AG08396 (cell line): ENCODE results near the gene CALCOCO2.
A peak's percentile ranks its signal among the peaks of the same experiment; 100 is the strongest.
"Not testable (repeated sequence)": the region's sequence is repeated elsewhere in the genome, so short reads cannot be mapped to it uniquely, and the experiment has no call there.

Source experiments
- DNase-seq: peaks from one replicate; pipeline ENCODE4 v3.0.0; 2012; ENCODE audit warnings: low spot score, mixed read lengths

The CALCOCO2 gene

DNA sequence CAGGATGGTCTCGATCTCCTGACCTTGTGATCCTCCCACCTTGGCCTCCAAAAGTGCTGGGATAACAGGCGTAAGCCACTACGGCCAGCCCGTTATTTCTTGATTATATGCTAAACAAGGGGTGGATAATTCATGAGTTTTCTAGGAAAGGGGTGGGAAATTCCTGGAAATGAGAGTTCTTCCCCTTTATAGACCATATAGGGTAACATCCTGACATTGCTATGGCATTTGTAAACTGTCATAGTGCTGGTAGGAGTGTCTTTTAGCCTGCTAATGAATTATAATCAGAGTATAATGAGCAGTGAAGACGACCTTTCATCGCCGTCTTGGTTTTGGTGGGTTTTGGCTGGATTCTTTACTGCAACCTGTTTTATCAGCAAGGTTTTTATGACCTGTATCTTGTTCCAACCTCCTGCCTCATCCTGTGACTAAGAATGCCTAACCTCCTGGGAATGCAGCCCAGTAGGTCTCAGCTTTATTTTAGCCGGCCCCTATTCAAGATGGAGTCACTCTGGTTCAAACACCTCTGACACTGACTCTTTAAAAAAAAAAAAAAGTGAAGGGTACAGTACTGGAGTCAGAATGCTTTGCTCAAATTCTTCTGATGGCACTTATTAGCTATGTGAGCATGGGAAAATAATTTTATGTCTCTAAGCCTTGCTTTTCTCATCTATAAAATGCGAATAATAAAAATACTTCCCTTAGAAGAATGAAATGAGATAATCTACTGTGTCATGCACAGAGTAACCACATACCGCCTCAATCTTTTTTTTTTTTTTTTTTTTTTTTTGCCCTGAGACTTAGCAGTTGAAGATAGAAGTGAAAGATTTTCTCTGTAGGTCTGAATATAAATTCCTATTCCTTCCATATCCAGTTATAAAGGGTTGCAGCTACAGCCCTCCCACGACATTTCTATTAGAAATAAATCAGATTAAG, 5.1 kb upstream of the CALCOCO2 start:
- no peak for DNase-seq

DNA sequence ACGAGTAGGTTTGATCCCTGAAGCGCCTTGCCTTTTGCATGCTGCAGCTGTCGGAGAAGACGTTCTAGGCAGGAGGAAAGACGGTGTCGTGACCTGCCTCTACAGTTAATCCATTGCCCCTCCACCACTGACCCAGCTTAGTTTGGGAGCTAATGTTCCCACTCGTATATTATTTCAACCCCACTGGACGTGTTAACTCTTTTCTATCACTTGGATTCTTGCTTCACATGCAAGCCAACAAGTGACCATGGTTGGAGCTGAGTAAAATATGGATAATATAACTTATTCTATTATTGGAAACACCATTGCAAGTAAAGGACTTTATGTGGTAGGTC, 681 bp downstream of the CALCOCO2 start:
- DNase-seq, result no peak

DNA sequence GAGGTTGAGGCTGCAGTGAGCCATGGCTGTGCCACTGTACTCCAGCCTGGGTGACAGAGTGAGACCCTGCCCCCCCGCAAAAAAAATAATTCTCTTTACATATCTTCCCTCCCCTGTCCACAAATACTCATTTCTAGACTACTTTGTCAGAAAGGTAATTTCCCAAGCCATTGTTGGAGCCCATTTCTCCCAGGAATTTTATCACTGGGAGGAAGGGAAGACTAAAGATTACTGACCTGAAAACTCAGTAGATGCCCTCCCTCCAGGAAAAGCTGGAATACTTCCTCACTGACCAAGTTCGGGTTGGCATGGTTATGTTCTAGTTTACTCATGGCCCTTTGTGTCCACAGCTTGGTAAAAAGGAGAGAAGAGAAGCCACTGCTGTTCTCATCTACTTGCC, 4.1 kb downstream of the CALCOCO2 start:
- DNase-seq, result no peak

DNA sequence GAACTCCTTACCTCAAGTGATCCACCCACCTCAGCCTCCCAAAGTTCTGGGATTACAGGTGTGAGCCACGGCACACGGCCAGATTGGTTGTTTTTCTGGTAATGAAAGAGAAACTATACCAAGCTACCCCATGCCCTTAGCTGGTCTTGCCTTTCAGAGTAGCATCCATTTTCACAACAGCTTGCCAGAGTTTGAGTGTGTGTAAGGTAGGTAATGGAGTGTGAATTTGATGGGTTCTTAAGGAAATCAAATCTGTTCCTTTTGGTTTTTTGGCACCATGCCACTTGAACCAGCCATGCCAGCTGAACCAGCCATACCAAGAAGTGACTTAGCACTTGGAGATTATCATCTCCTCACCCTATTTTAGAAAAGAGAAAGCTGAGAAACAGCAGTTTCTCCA, 5.1 kb downstream of the CALCOCO2 start:
- DNase-seq, result no peak

DNA sequence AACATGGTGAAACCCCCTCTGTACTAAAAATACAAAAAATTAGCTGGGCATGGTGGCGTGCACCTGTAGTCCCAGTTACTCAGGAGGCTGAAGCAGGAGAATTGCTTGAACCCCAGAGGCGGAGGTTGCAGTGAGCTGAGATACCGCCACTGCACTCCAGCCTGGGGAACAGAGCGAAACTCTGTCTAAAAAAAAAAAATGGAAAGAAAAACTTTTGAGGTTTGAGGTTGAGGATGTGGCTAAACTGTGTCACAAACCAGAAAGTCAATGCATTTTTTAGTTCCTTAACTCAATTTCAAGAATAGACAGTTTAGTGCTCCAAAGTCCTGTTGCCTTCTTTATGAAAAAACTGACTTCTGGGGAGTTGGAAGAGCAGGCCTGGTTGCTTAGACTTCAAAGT, 6.6 kb downstream of the CALCOCO2 start:
- not testable (repeated sequence) for DNase-seq

DNA sequence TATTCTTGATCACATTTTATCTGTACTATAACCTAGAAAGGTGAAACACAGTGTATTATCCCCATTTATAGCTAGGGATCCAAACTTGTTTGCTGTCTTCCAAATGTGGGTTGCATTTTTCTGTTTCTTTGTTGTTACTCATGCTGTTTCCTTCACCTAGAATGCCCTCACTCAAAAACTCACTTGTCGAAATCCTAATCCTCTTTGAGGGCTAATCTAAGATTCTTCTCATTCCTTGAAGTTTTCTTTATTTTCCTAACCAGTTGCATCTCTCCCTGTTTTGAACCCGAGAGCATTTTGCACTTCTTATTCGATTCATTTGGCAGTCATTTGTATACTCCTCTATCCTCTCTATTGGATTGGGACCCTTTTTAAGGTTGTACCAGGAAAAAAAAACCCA, 9.6 kb downstream of the CALCOCO2 start:
- DNase-seq, result no peak

DNA sequence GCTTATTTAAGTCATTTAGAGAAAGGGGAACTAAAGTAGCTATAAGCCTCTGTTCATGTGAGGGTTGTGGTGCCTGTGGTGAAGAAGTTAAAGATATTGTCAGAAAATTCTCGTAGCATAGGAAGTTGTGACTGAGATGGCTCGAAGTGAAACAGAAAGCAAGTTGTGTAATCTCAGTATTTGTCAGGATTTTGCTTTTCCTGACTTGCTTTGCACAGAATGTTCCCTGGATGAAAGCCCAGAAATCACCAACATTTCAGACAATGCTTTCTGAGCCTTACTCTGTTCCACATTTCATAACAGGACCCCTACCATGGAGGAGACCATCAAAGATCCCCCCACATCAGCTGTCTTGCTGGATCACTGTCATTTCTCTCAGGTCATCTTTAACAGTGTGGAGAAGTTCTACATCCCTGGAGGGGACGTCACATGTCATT, 10.6 kb downstream of the CALCOCO2 start:
- DNase-seq, result peak; percentile 50

DNA sequence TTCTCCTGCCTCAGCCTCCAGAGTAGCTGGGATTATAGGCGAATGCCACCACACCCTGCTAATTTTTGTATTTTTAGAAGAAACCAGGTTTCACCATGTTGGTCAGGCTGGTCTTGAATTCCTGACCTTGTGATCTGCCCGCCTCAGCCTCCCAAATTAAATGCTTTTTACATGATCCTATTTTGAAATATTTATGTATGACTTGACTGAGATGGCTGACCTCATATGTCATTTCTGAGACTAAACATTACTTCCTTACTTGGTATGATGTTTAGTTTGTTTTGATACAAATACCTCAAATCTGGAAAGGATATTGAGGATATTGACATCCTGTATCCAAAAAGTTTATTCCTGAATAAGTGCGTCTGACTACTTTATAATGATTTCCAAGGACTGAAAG, 11.9 kb downstream of the CALCOCO2 start:
- DNase-seq, result no peak

DNA sequence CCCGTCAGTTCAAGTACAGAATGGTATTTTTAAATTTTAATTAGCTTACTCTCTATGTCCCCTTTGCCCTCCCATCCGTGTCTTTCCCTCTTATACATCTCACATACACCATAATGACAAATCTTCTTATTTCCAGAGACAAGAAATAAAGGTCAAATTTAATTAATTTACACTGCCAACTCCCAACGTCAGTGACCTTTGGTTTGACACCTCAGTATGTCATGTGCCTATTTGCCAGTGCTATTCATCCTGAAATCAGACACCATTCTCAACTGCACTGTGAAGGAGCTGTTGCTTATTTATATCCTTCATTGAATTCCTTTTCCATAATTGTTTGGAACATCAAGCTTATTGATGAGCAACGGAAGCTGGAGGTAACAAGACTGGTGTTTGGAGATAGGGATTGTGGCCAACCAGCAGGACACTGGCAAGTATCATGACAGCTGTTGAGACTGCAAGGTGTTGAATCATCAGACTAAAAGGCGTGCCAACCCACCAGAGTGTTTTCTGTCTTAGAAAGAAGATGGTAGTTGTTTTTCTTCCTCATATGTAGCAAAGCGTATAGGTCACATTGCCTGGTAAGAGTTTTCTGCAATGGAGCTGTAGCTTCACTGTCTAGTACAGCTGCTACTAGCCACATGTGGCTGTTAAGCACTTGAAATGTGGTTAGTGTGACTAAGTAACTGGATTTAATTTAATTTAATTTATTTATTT, 12.5 kb downstream of the CALCOCO2 start:
- DNase-seq, result no peak

DNA sequence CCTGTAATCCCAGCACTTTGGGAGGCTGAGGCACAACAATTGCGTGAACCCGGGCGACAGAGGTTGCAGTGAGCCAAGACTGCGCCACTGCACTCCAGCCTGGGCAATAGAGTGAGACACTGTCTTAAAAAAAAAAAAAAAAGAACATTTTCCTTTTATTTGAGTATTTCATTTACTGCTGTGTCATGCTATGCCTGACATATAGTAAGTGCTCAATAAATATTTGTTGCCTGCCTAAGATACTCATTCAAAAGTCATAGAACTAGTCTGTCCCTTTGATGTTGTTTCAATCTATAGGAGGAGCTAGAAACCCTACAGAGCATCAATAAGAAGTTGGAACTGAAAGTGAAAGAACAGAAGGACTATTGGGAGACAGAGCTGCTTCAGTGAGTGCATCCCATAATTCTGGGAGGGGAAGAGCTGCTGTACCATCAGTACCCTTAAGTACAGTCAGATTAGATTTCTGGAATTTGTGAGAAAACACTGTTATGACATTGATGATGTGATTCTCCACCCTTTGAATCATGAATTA, 20.0 kb downstream of the CALCOCO2 start:
- no peak for DNase-seq

DNA sequence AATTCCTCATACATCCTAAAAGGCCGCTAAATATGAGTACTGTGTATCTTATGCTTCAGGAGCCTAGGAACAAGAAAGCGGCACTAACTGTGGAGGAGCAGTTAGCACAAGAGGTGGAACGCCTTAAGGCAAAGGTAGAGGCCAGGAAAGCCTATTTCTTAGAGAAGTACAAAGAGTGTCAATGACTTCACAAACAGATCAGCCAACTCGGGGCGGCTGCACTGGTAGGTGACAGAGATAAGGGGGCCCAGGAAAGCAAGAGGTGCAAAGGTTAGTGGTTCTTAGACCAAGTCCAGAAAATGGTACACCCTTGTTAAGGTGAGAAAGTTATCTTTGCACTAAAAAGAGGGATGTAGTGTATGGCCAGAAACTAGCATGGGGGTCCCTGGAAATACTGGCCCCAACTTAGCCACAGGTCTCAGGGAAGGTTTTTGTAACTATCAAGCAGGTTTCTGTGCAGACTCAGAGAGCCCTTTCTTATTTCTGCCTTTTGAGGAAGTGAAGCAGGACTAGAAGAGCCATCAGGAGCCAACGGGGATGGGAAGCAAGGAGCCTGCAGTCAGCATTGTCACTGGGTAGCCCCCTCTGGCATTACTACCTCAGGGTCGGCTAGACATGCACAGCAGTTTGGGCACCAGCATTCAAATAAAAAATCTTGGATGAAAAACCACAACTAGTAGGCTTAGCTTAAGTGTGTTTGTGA, 24.1 kb downstream of the CALCOCO2 start:
- DNase-seq, result no peak

DNA sequence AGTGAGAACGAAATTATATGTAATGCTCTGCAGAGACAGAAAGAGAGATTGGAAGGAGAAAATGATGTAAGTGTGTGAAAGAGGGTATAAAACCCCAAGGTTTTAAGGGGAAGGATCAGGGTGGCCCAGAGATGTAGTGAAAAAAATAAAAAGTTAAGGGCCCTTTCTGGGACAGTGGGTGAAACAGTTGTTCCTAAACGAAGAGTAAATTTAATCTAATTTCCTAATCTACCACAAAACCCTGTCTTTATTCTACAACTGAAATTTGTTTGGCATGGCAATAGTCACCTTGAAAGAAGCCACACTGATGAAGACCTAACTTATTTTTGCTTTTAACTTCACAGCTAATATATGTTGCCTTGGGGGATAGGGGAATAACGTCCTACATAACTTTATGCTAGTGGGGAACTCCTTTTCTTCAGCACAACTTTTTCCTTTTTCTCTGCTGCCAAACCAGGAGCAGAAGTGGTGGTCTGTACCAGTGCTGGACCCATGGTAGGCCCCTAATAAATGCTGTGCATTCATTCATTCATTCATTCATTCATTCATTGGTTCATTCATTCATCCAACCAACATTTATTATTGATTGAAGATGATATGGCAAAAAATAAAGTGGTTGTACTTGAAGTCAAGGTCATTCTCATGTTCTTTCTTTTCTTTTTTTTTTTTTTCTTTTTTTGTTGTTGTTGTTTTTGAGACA, 25.4 kb downstream of the CALCOCO2 start:
- no peak for DNase-seq

DNA sequence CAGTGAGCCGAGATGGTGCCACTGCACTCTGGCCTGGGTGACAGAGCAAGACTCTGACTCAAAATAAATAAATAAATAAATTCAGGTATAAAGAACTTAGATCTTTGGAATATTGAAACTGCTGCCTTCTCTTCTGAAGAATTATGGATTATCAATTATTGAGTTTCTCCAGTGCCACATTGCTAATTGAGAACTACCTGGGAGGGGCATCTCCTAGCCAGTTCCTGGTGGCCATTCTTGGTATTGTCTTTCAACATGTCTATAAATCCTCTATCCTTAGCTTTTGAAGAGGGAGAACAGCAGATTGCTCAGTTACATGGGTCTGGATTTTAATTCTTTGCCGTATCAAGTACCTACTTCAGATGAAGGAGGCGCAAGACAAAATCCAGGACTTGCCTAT, 29.2 kb downstream of the CALCOCO2 start:
- DNase-seq, result no peak

DNA sequence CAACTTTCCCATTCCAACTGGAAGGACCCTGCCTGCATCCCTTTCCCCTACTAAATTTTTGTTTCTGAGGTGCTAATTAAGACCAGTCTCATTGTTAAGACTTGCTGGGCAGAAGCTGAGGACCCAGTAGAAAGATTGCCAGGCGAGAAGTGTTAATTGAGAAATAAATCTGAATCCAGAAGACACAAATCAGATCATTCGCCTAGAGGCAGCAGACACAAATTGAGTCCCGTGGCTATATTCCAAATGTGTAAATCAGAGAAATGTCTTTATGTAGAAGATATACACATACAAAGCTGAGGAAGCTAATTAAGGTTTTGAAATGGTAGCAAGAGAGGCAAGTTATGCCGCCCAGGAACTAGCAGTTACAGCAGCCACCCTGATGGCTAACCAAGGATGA, 29.6 kb downstream of the CALCOCO2 start:
- DNase-seq, result no peak

DNA sequence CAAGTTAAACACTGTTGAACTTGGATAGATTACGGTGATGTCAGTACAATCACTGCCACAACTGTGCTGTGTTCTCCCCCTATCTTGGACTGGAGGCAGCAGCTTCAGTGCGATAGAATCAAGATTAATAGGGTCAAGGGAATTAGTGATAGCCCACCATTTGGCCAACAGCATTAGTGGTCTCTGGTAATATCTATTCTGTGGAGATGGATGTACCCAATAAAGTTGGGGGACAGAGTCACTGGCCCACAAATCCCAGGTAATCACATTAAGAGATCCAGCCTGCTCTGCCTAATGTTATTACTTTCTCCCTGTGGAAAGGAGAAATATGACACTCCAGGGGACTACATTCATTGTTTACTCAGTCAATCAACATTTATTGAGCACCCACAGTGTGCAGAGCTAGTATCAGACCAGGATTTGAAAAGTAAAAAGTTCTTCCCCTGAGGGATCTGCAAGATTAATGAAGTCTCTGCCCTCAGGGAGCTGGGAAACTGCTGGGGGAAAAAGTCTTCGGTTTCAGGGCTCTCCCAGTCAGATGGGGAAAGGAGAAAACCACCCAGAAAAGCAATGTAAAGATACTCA, 38.2 kb downstream of the CALCOCO2 start:
- DNase-seq, result no peak

DNA sequence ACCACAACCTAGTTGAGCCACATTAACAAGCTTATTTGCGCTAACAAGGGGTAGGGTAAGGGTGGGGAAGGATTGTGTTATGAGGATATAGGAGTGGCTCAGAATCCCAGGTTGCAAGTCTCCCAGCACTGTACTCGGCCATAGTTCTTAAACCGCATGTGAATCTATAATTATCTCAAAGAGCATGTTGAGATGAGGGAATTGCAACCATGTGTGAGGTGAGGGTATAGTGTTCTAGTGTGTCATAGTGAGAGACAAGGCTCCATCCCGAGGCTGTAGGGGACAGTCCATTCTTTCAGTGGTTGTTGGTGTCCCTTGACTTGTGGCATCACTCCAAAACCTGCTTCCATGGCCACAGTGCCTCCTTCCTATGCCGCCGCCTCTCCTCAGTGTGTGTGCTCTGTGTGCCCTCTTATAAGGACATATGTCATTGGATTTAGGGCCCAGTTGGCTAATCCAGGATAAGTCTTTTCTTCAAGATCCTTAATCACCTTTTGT, 39.0 kb downstream of the CALCOCO2 start:
- DNase-seq, result no peak

DNA sequence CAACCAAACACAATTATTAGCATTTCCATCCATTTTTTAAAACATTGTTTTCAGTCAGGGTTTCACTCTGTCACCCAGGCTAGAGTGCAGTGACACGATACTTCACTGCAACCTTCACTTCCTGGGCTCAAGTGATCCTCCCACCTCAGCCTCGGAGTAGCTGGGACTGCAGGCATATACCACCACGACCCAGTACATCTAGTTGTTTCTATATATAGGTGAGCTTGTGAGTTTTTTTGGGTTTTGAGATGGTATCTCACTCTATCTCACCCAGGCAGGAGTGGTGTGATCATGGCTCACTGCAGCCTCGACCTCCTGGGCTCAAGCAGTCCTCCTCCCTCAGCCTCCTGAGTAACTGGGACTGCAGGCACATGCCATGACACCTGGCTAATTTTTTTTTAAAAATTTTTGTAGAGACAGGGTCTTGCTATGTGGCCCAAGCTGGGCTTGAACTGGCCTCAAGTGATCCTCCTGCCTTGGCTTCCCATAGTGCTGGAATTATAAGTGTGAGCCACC, 40.3 kb downstream of the CALCOCO2 start:
- DNase-seq, result no peak

DNA sequence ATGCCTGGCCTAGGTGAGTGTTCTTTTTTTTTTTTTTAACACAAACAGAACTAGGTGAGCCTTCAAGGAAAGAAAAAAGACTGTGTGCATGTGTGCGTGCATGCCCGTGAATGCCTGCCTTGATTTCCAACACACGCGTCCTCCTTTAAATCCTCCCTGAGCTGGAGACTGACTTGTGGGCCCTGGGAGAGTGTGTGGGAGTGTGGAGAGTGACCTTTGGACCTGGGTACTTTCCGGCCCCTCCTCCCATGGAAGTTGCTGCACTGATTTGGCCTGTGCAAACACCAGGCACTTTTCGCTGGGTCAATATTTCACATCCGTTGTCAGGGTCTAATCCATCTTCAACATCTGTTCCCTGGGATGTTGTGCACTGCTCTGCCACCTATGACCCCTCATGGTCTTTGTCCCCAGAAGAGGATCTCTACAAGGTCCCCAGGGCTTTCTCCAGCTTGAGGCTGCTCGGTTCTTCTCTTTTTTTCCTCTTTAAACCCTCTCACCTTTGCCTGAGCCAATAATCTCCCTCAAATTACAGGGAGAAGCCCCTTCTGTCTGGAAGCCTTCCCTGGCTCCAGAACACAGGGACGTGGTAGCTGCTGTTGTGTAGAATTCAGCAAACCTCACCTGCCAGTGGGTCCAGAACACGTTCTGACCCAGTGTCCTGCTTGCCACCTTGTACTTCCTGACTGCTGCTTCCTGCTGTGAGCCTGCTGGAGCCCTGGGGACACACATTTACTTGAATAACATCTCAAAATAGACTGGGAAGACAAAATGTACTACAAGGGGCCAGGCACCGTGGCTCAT, 40.9 kb downstream of the CALCOCO2 start:
- no peak for DNase-seq

DNA sequence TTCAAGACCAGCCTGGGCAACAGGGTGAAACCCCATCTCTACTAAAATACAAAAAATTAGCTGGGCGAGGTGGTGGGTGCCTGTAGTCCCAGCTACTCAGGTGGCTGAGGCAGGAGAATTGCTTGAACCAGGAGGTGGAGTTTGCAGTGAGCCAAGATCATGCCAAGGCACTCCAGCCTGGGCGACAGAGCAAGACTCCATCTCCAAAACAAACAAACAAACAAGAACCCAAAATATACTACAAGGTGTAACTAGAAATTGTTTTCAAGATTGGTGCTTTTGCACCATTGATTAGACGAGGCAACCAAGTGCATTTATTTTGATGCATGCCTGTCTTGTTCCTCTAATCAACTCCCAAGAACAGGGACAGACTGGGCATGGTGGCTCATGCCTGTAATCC, 41.6 kb downstream of the CALCOCO2 start:
- DNase-seq, result not testable (repeated sequence)

DNA sequence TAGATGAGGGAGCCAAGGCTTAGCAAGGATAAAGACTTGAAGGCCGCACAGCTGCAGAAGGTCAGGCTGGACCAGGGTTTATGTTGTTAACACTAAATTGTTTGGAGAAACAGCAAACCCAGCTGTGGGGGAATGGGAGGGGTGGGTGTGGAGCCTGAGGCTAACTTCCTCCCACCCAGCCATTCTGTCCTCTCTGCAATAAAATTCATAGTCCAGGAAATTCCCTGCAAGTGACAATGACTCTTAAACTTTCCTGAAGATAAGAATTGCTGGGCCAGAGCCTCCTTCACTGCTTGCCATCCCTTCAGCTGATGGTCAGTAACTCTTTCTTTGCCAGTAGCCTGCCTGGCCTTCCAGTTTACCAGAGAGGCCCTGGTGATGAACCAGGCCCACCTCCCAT, 42.4 kb downstream of the CALCOCO2 start:
- no peak for DNase-seq
